ENCODE data around the gene DAZAP1.

- TF ChIP-seq EZH2 (IDR thresholded peaks at IDR 0.05; ENCODE audit: insufficient read depth, poor library complexity, severe bottlenecking) (no peak), EZH2phosphoT487 (IDR thresholded peaks at IDR 0.05; ENCODE audit: insufficient read depth, low read depth) (no peak)
Observed at GRCh38 chr19:1401138-1401888, 6.1 kb upstream of the DAZAP1 start, which contains the start of gene GAMT.
